CD4-positive, alpha-beta T cell (primary cell): ENCODE measurements around the gene PHACTR3. TPM values are rescaled to one million over a fixed set of nuclear protein-coding genes. Genes with fewer than 3 reads are reported as not detected.

Source experiments
- ATAC-seq: fragments of 200-7000 bp; cut with Tn5 transposase; one replicate; pipeline ENCODE4 v1.10.0; 2022; ENCODE audit warnings: mild to moderate bottlenecking; ENCODE audit not compliant: poor library complexity
- CTCF ChIA-PET: fragments of 350-600 bp; sonication (Branson Sonifier 250); formaldehyde crosslinking; loops from one replicate; lab custom pipeline; 2021; ENCODE audit warnings: antibody characterized with exemption, inconsistent platforms; lab: Charles Lee
- POLR2A ChIA-PET: fragments of 350-600 bp; sonication (Branson Sonifier 250); formaldehyde crosslinking; loops from one replicate; lab custom pipeline; 2021; ENCODE audit warnings: antibody characterized with exemption, inconsistent platforms; lab: Charles Lee
- DNase-seq, 14 experiments: peaks; one replicate each; pipeline ENCODE4 v3.0.0-alpha.2; 2013 to 2020; ENCODE audit warnings: mixed read lengths in 2 of 14
- H3K27ac ChIP-seq, 2 donors: one replicate each; pipeline versions ENCODE4 v1.5.1 to v1.7.0; 2013; ENCODE audit warnings: low read length in 2 of 2, low read depth in 1 of 2, mild to moderate bottlenecking in 1 of 2
- H3K27me3 ChIP-seq, 2 experiments: 1 replicate in 1 of 2; 2 replicates in 1 of 2; pipeline versions ENCODE4 v1.6.1 to v1.7.0; 2013; ENCODE audit warnings: low read length in 2 of 2, control low read depth in 1 of 2, mild to moderate bottlenecking in 1 of 2, moderate library complexity in 1 of 2; ENCODE audit not compliant: insufficient read depth in 2 of 2, control insufficient read depth in 1 of 2
- H3K36me3 ChIP-seq: one replicate; pipeline ENCODE4 v1.6.1; 2013; ENCODE audit warnings: low read length, control low read depth; ENCODE audit not compliant: insufficient read depth
- H3K4me1 ChIP-seq: one replicate; pipeline ENCODE4 v1.6.1; 2013; ENCODE audit warnings: low read length, control low read depth; ENCODE audit not compliant: insufficient read depth
- H3K4me3 ChIP-seq: one replicate; pipeline ENCODE4 v1.5.1; 2013; ENCODE audit warnings: mild to moderate bottlenecking, low read length, moderate library complexity
- H3K9me3 ChIP-seq, 2 experiments: 1 replicate in 1 of 2; 2 replicates in 1 of 2; pipeline versions ENCODE4 v1.6.1 to v1.7.0; 2013; ENCODE audit warnings: low read length in 2 of 2, mild to moderate bottlenecking in 2 of 2, control low read depth in 1 of 2, moderate library complexity in 1 of 2; ENCODE audit not compliant: control insufficient read depth in 1 of 2, insufficient read depth in 1 of 2
- H3K27ac Mint-ChIP-seq: one replicate; pipeline ENCODE4 v1.8.0; 2020; ENCODE audit warnings: mixed read lengths
- H3K27me3 Mint-ChIP-seq: one replicate; pipeline ENCODE4 v1.8.0; 2021; ENCODE audit warnings: mixed read lengths
- H3K36me3 Mint-ChIP-seq: one replicate; pipeline ENCODE4 v1.8.0; 2021; ENCODE audit warnings: low read depth, mixed read lengths
- H3K4me1 Mint-ChIP-seq: one replicate; pipeline ENCODE4 v1.8.0; 2021; ENCODE audit warnings: low read depth, mixed read lengths
- H3K4me3 Mint-ChIP-seq: one replicate; pipeline ENCODE4 v1.8.0; 2020; ENCODE audit warnings: mild to moderate bottlenecking, mixed read lengths
- H3K9me3 Mint-ChIP-seq: one replicate; pipeline ENCODE4 v1.8.0; 2020; ENCODE audit warnings: mixed read lengths
- CTCF ChIP-seq: fragments of 200-600 bp; IDR thresholded peaks from one replicate; pipeline ENCODE4 v1.8.0; 2022; ENCODE audit warnings: antibody characterized with exemption, mild to moderate bottlenecking
- intact Hi-C, 2 experiments: fragments of 100-400 bp; cut with DNase I in 1 of 2; cut with micrococcal nuclease in 1 of 2; formaldehyde crosslinking; loops; one replicate each; pipeline versions ENCODE4 v1.15.1 to v1.9.0; 2023 to 2025; cut with DNase I, micrococcal nuclease
- total RNA-seq, 174 experiments: library from RNA in 2 of 174; stranded (reverse) in 2 of 174; gene quantifications; one replicate each; pipeline ENCODE4 v1.2.3 and lab custom pipeline; 2021 to 2026

PHACTR3 gene
- total RNA-seq, 2 experiments from 2014 or later, result not detected

- ChIA-PET POLR2A (no interaction called here), CTCF (no interaction called here)
- Histone ChIP-seq H3K4me3 (no peak overlapping the region), H3K4me1 (no peaks in the 10 kb centered on the region), H3K27me3 (peaks cover 3 to 8% of the 10 kb centered on the region in 2 experiments), H3K9me3 (peaks cover 0 to 15% of the 10 kb centered on the region in 2 experiments), H3K27ac (no peak overlapping the region), H3K36me3 (no peaks in the 10 kb centered on the region)
- Mint-ChIP-seq H3K4me1 (no peaks in the 10 kb centered on the region), H3K9me3 (no peaks in the 10 kb centered on the region), H3K36me3 (no peaks in the 10 kb centered on the region), H3K4me3 (no peak overlapping the region), H3K27me3 (peaks cover 32% of the 10 kb centered on the region), H3K27ac (no peak overlapping the region)
- intact Hi-C loops, result no loop called here
- no peak for TF ChIP-seq CTCF
- ATAC-seq (no peak), DNase-seq (no peak)
Measured at GRCh38 chr20:59673998-59674445, 69.7 kb downstream of the PHACTR3 start.

- TF ChIP-seq CTCF, result no peak
Measured at GRCh38 chr20:59676126-59676850, 71.9 kb downstream of the PHACTR3 start.

GRCh38 chr20:59676851-59677182 is 72.5 kb downstream of the PHACTR3 start:
- H3K27ac ChIP-seq, result no peak overlapping the region
- H3K9me3 ChIP-seq, result peaks cover 0 to 15% of the 10 kb centered on the region in 2 experiments
- peaks cover 3 to 8% of the 10 kb centered on the region in 2 experiments for H3K27me3 ChIP-seq
- Mint-ChIP-seq H3K4me3 (no peak overlapping the region), H3K4me1 (no peaks in the 10 kb centered on the region), H3K9me3 (no peaks in the 10 kb centered on the region), H3K36me3 (no peaks in the 10 kb centered on the region), H3K27me3 (peaks cover 29% of the 10 kb centered on the region), H3K27ac (no peak overlapping the region)
- no peaks in the 10 kb centered on the region for H3K36me3 ChIP-seq
- no peak for ATAC-seq
- TF ChIP-seq CTCF, result no peak
- POLR2A ChIA-PET, result no interaction called here
- DNase-seq, result no peak
- no peaks in the 10 kb centered on the region for H3K4me1 ChIP-seq
- CTCF ChIA-PET, result interaction anchor here (0.7 kb wide), 1 partner anchor 347 kb away, joined by 3 read pairs; no protein-coding TSS in a partner anchor
- intact Hi-C loops, result no loop called here
- H3K4me3 ChIP-seq, result no peak overlapping the region

More at GRCh38 chr20:59676126-59676850, 71.9 kb downstream of the PHACTR3 start:
- POLR2A ChIA-PET, result no interaction called here
- no peak for DNase-seq
- H3K4me3 ChIP-seq, result no peak overlapping the region
- Mint-ChIP-seq H3K27me3 (peaks cover 29% of the 10 kb centered on the region), H3K4me3 (no peak overlapping the region), H3K9me3 (no peaks in the 10 kb centered on the region), H3K36me3 (no peaks in the 10 kb centered on the region), H3K4me1 (no peaks in the 10 kb centered on the region), H3K27ac (no peak overlapping the region)
- no peak for ATAC-seq
- H3K36me3 ChIP-seq, result no peaks in the 10 kb centered on the region
- H3K4me1 ChIP-seq, result no peaks in the 10 kb centered on the region
- H3K27ac ChIP-seq, result no peak overlapping the region
- intact Hi-C loops, result no loop called here
- CTCF ChIA-PET, result interaction anchor here (0.7 kb wide), 1 partner anchor 347 kb away, joined by 3 read pairs; no protein-coding TSS in a partner anchor
- H3K27me3 ChIP-seq, result peaks cover 3 to 8% of the 10 kb centered on the region in 2 experiments
- peaks cover 0 to 15% of the 10 kb centered on the region in 2 experiments for H3K9me3 ChIP-seq
